Neural progenitor cell (in vitro differentiated cells): ENCODE measurements around the gene SMPD2. TPM values are rescaled to one million over a fixed set of nuclear protein-coding genes. Genes with fewer than 3 reads are reported as not detected.

Experiments
- DNase-seq: peaks from one replicate; pipeline ENCODE4 v3.0.0-alpha.2; 2016; ENCODE audit warnings: low spot score
- H2AFZ ChIP-seq: fragments of 200-600 bp; sonication (generic); replicated peaks from 2 replicates; pipeline ENCODE4 v1.6.1; 2016; ENCODE audit warnings: antibody characterized with exemption
- H3F3A ChIP-seq: fragments of 200-600 bp; sonication (generic); 2 replicates; pipeline ENCODE4 v1.6.1; 2016; ENCODE audit warnings: antibody characterized with exemption, low read depth
- H3K27ac ChIP-seq: fragments of 200-600 bp; sonication (generic); 2 replicates; pipeline ENCODE4 v1.5.1; 2016; ENCODE audit warnings: mild to moderate bottlenecking
- H3K27me3 ChIP-seq: fragments of 200-600 bp; sonication (generic); 2 replicates; pipeline ENCODE4 v1.6.1; 2016; ENCODE audit warnings: mild to moderate bottlenecking, moderate library complexity
- H3K36me3 ChIP-seq: fragments of 200-600 bp; sonication (generic); 2 replicates; pipeline ENCODE4 v1.5.1; 2016
- H3K4me1 ChIP-seq: fragments of 200-600 bp; sonication (generic); 2 replicates; pipeline ENCODE4 v1.6.1; 2016; ENCODE audit warnings: mixed run types
- H3K4me2 ChIP-seq: fragments of 200-600 bp; sonication (generic); 2 replicates; pipeline ENCODE4 v1.6.1; 2016
- H3K4me3 ChIP-seq: fragments of 200-600 bp; sonication (generic); 2 replicates; pipeline ENCODE4 v1.5.1; 2016
- H3K79me2 ChIP-seq: fragments of 200-600 bp; sonication (generic); 2 replicates; pipeline ENCODE4 v1.6.1; 2016; ENCODE audit warnings: low read depth
- H3K9ac ChIP-seq: fragments of 200-600 bp; sonication (generic); 2 replicates; pipeline ENCODE4 v1.6.1; 2016
- H3K9me3 ChIP-seq: fragments of 200-600 bp; sonication (generic); 2 replicates; pipeline ENCODE4 v1.5.1; 2016; ENCODE audit warnings: low read depth
- H4K20me1 ChIP-seq: fragments of 200-600 bp; sonication (generic); 2 replicates; pipeline ENCODE4 v1.6.1; 2016; ENCODE audit warnings: low read depth
- H3K27ac Mint-ChIP-seq: 3 replicates; pipeline ENCODE4 v1.8.0; 2021; ENCODE audit warnings: mixed read lengths
- H3K27me3 Mint-ChIP-seq: 2 replicates; pipeline ENCODE4 v1.8.0; 2022; ENCODE audit warnings: low read depth, mild to moderate bottlenecking, inconsistent platforms, moderate library complexity, mixed read lengths; ENCODE audit not compliant: insufficient read depth
- H3K36me3 Mint-ChIP-seq: 3 replicates; pipeline ENCODE4 v1.8.0; 2021; ENCODE audit warnings: mixed read lengths
- H3K4me1 Mint-ChIP-seq: 3 replicates; pipeline ENCODE4 v1.8.0; 2021; ENCODE audit warnings: mixed read lengths
- H3K4me3 Mint-ChIP-seq: 3 replicates; pipeline ENCODE4 v1.8.0; 2021; ENCODE audit warnings: mild to moderate bottlenecking, moderate library complexity, mixed read lengths
- H3K9me3 Mint-ChIP-seq: 3 replicates; pipeline ENCODE4 v1.8.0; 2020; ENCODE audit warnings: mixed read lengths
- EZH2 ChIP-seq: fragments of 200-600 bp; sonication (generic); IDR thresholded peaks from 2 replicates; pipeline ENCODE4 v1.6.1; 2017; ENCODE audit warnings: antibody characterized with exemption, mild to moderate bottlenecking, moderate library complexity
- EZH2phosphoT487 ChIP-seq: fragments of 200-600 bp; sonication (generic); IDR thresholded peaks from 2 replicates; pipeline ENCODE4 v1.6.1; 2017; ENCODE audit warnings: antibody characterized with exemption
- total RNA-seq: library from RNA; depleted of rRNA; stranded (reverse); fragments of >200 nt; gene quantifications from 2 replicates; pipeline ENCODE4 v1.2.3, GENCODE V29; 2015; ENCODE audit warnings: low replicate concordance
- TF ChIP-seq, protein P1 (sequence below): fragments of 200-600 bp; sonication (generic); IDR thresholded peaks from 2 replicates; pipeline ENCODE4 v1.5.1; 2017; ENCODE audit warnings: antibody characterized with exemption, mild to moderate bottlenecking

Gene SMPD2
- total RNA-seq, 1 donor from 2014 or later: 10.3 TPM

DNA sequence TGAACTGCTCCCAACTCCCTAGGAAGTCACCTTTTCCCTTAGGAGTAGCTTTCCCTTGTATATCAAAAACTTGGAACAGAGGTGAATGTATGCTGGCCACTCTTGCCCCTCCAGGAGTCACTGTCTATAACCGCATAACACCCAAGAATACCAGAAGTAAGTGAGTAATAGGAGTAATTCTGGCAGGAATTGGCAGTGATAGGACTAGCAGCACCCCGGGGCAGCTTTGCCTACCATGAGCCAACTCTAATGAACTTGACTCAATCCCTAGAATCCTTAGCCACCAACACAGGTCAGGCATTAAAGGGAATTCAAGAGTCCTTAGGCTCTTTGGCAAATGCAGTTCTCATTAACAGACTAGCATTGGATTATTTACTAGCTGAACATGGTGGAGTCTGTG, 29.5 kb upstream of the SMPD2 start:
- Histone ChIP-seq H3K27ac (no peak overlapping the region), H3K79me2 (no peaks in the 10 kb centered on the region), H3K4me1 (no peaks in the 10 kb centered on the region), H3K4me2 (no peak overlapping the region), H3K9me3 (no peaks in the 10 kb centered on the region), H3K9ac (no peak overlapping the region), H3K27me3 (no peaks in the 10 kb centered on the region), H3K4me3 (no peak overlapping the region), H3K36me3 (no peaks in the 10 kb centered on the region), H2AFZ (no peak overlapping the region), H4K20me1 (no peaks in the 10 kb centered on the region), H3F3A (no peaks in the 10 kb centered on the region)
- H3K4me1 Mint-ChIP-seq: no peaks in the 10 kb centered on the region
- no peak overlapping the region for H3K27ac Mint-ChIP-seq
- DNase-seq: no peak
- H3K4me3 Mint-ChIP-seq: no peak overlapping the region
- peaks cover 15% of the 10 kb centered on the region for H3K36me3 Mint-ChIP-seq
- peaks cover 5% of the 10 kb centered on the region for H3K9me3 Mint-ChIP-seq
- peaks cover 6% of the 10 kb centered on the region for H3K27me3 Mint-ChIP-seq
- TF ChIP-seq, protein P1, sequence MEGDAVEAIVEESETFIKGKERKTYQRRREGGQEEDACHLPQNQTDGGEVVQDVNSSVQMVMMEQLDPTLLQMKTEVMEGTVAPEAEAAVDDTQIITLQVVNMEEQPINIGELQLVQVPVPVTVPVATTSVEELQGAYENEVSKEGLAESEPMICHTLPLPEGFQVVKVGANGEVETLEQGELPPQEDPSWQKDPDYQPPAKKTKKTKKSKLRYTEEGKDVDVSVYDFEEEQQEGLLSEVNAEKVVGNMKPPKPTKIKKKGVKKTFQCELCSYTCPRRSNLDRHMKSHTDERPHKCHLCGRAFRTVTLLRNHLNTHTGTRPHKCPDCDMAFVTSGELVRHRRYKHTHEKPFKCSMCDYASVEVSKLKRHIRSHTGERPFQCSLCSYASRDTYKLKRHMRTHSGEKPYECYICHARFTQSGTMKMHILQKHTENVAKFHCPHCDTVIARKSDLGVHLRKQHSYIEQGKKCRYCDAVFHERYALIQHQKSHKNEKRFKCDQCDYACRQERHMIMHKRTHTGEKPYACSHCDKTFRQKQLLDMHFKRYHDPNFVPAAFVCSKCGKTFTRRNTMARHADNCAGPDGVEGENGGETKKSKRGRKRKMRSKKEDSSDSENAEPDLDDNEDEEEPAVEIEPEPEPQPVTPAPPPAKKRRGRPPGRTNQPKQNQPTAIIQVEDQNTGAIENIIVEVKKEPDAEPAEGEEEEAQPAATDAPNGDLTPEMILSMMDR: no peak
- TF ChIP-seq EZH2phosphoT487: no peak
- no peak for TF ChIP-seq EZH2

DNA sequence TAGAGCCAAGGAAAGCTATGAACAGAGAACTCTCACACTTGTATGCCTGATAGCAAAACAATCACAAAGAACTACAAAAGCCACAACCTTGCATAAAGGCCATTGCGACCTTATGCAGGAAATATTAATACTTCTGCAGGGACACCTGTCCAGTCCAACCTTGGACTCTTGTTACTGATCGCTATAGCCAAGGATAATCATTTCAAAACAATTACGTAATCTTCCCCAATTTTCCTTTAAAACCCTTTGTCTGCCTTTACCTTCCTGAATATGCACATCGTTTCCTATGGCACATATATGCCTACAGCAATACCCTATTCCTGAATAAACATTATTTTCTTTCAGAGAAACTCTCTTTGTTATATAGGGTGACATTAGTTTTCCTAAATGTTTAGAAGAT, 22.9 kb upstream of the SMPD2 start:
- Histone ChIP-seq H3K36me3 (no peaks in the 10 kb centered on the region), H3K9me3 (no peaks in the 10 kb centered on the region), H3K4me3 (no peak overlapping the region), H3K79me2 (no peaks in the 10 kb centered on the region), H3K27me3 (no peaks in the 10 kb centered on the region), H4K20me1 (no peaks in the 10 kb centered on the region), H3K4me2 (no peak overlapping the region), H3F3A (no peaks in the 10 kb centered on the region), H2AFZ (no peak overlapping the region), H3K9ac (no peak overlapping the region), H3K27ac (no peak overlapping the region), H3K4me1 (no peaks in the 10 kb centered on the region)
- no peaks in the 10 kb centered on the region for H3K4me1 Mint-ChIP-seq
- TF ChIP-seq EZH2 (no peak), EZH2phosphoT487 (no peak)
- TF ChIP-seq, protein P1: no peak
- DNase-seq: no peak
- no peak overlapping the region for H3K4me3 Mint-ChIP-seq
- H3K27ac Mint-ChIP-seq: no peak overlapping the region
- no peaks in the 10 kb centered on the region for H3K27me3 Mint-ChIP-seq
- peaks cover under 1% of the 10 kb centered on the region for H3K9me3 Mint-ChIP-seq
- peaks cover 16% of the 10 kb centered on the region for H3K36me3 Mint-ChIP-seq

DNA sequence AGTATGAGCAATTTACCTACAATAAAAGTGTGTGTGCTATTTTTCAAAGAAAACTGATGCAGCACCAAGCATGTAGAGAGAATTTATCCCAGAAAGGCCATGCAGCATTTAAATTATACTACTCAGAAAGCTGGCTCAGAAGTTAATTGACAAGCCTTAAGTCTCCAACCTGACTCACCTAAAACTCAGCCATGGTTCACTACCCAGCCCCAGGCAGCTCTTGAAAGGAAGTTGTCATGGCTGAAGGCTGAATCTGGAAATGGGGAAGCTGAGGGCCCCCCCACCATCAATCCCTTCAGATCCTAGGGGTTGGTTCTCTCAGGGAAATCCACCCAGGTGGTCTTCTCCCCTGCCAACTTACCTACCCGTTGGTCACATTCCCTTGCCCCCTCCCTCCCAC, 19.8 kb upstream of the SMPD2 start:
- H2AFZ ChIP-seq: no peak overlapping the region
- H3K4me1 ChIP-seq: peaks cover 4% of the 10 kb centered on the region
- no peak overlapping the region for H3K27ac Mint-ChIP-seq
- TF ChIP-seq EZH2: no peak
- TF ChIP-seq, protein P1: no peak
- TF ChIP-seq EZH2phosphoT487: no peak
- H3K36me3 ChIP-seq: no peaks in the 10 kb centered on the region
- H3K79me2 ChIP-seq: no peaks in the 10 kb centered on the region
- no peak overlapping the region for H3K4me3 Mint-ChIP-seq
- peaks cover 2% of the 10 kb centered on the region for H3K27me3 Mint-ChIP-seq
- no peaks in the 10 kb centered on the region for H3K27me3 ChIP-seq
- H3K9ac ChIP-seq: no peak overlapping the region
- peaks cover 4% of the 10 kb centered on the region for H3K36me3 Mint-ChIP-seq
- H3K4me1 Mint-ChIP-seq: no peaks in the 10 kb centered on the region
- no peaks in the 10 kb centered on the region for H3K9me3 ChIP-seq
- no peaks in the 10 kb centered on the region for H3F3A ChIP-seq
- no peak overlapping the region for H3K4me3 ChIP-seq
- DNase-seq: no peak
- no peaks in the 10 kb centered on the region for H3K9me3 Mint-ChIP-seq
- H3K27ac ChIP-seq: no peak overlapping the region
- H4K20me1 ChIP-seq: no peaks in the 10 kb centered on the region
- no peak overlapping the region for H3K4me2 ChIP-seq
